ENCODE measurements around the gene VPS8. TPM values are rescaled to one million over a fixed set of nuclear protein-coding genes. Genes with fewer than 3 reads are reported as not detected.

VPS8 gene
- total and polyA plus RNA-seq, 2 donors (not counting 1 experiment from before 2014, with no cell fraction given) = 24.9 to 99.4 TPM

GRCh38 chr3:184965639-184966430 is 153.9 kb downstream of the VPS8 start:
- H3K27me3 ChIP-seq (ENCODE audit: control insufficient read depth, insufficient read depth, low read length) = no peaks in the 10 kb centered on the region

DNA sequence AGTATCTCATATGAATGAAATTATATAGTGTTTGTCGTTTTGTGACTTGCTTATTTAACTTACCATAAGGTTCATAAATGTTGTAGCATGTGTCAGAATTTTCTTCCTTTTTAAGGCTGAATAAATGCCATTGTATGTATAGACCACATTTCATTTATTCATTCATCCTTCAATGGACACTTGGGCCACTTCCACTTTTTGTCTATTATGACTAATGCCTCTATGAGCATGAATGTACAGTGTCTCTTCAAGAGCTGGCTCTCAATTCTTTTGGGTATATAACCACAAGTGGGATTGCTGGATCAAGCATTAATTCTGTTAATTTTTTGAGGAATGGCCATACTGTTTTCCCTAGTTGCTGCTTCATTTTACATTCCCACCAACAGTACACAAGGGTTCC is 156.1 kb downstream of the VPS8 start:
- Histone ChIP-seq H2AFZ (ENCODE audit: low read length) (no peak overlapping the region), H3K27ac (ENCODE audit: insufficient read depth, low read length) (no peak overlapping the region), H3K36me3 (ENCODE audit: control insufficient read depth, insufficient read depth, low read length) (no peaks in the 10 kb centered on the region), H3K4me2 (ENCODE audit: extremely low read depth, insufficient read depth, low read length) (no peak overlapping the region), H4K20me1 (ENCODE audit: control insufficient read depth, extremely low read depth, insufficient read depth, low read length) (no peaks in the 10 kb centered on the region), H3K4me1 (ENCODE audit: control insufficient read depth, extremely low read depth, insufficient read depth, low read length) (no peaks in the 10 kb centered on the region), H3K4me3 (replicated peaks in 1 of 4; ENCODE audit: control extremely low read depth in 1 of 4, insufficient read depth in 1 of 4, low read depth in 3 of 4, low read length in 4 of 4) (no peak overlapping the region), H3K27me3 (ENCODE audit: control insufficient read depth, insufficient read depth, low read length) (no peaks in the 10 kb centered on the region), H3K9me3 (ENCODE audit: control insufficient read depth, insufficient read depth, low read depth, low read length) (no peaks in the 10 kb centered on the region), H3K9ac (ENCODE audit: insufficient read depth, low read length) (no peak overlapping the region), H3K79me2 (ENCODE audit: control insufficient read depth, insufficient read depth, low read length) (no peaks in the 10 kb centered on the region)
- TF ChIP-seq EZH2 (IDR thresholded peaks at IDR 0.05; ENCODE audit: low read length, missing control alignments) = no peak
- TF ChIP-seq, protein P1, sequence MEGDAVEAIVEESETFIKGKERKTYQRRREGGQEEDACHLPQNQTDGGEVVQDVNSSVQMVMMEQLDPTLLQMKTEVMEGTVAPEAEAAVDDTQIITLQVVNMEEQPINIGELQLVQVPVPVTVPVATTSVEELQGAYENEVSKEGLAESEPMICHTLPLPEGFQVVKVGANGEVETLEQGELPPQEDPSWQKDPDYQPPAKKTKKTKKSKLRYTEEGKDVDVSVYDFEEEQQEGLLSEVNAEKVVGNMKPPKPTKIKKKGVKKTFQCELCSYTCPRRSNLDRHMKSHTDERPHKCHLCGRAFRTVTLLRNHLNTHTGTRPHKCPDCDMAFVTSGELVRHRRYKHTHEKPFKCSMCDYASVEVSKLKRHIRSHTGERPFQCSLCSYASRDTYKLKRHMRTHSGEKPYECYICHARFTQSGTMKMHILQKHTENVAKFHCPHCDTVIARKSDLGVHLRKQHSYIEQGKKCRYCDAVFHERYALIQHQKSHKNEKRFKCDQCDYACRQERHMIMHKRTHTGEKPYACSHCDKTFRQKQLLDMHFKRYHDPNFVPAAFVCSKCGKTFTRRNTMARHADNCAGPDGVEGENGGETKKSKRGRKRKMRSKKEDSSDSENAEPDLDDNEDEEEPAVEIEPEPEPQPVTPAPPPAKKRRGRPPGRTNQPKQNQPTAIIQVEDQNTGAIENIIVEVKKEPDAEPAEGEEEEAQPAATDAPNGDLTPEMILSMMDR (conservative IDR thresholded peaks at IDR 0.05 in 1 of 2, IDR thresholded peaks at IDR 0.05 in 1 of 2; ENCODE audit: low read depth in 1 of 2, low read length in 2 of 2) = no peak
- peak in 1 of 2 donors; percentile 6 for DNase-seq (ENCODE audit: low read depth in 2 of 2)

More at GRCh38 chr3:184965639-184966430, 153.9 kb downstream of the VPS8 start:
- TF ChIP-seq EZH2 (IDR thresholded peaks at IDR 0.05; ENCODE audit: low read length, missing control alignments) = no peak
- TF ChIP-seq, protein P1 (conservative IDR thresholded peaks at IDR 0.05 in 1 of 2, IDR thresholded peaks at IDR 0.05 in 1 of 2; ENCODE audit: low read depth in 1 of 2, low read length in 2 of 2) = no peak
- no peak overlapping the region for H3K4me3 ChIP-seq (replicated peaks in 1 of 4; ENCODE audit: control extremely low read depth in 1 of 4, insufficient read depth in 1 of 4, low read depth in 3 of 4, low read length in 4 of 4)
- DNase-seq (ENCODE audit: low read depth in 2 of 2) = no peak
- H3K9me3 ChIP-seq (ENCODE audit: control insufficient read depth, insufficient read depth, low read depth, low read length) = no peaks in the 10 kb centered on the region
- H3K79me2 ChIP-seq (ENCODE audit: control insufficient read depth, insufficient read depth, low read length) = no peaks in the 10 kb centered on the region
- no peaks in the 10 kb centered on the region for H3K4me1 ChIP-seq (ENCODE audit: control insufficient read depth, extremely low read depth, insufficient read depth, low read length)
- no peaks in the 10 kb centered on the region for H4K20me1 ChIP-seq (ENCODE audit: control insufficient read depth, extremely low read depth, insufficient read depth, low read length)
- no peak overlapping the region for H2AFZ ChIP-seq (ENCODE audit: low read length)
- H3K36me3 ChIP-seq (ENCODE audit: control insufficient read depth, insufficient read depth, low read length) = no peaks in the 10 kb centered on the region
- no peak overlapping the region for H3K27ac ChIP-seq (ENCODE audit: insufficient read depth, low read length)
- no peak overlapping the region for H3K9ac ChIP-seq (ENCODE audit: insufficient read depth, low read length)
- no peak overlapping the region for H3K4me2 ChIP-seq (ENCODE audit: extremely low read depth, insufficient read depth, low read length)

GRCh38 chr3:184970186-184970585 is 158.2 kb downstream of the VPS8 start:
- Histone ChIP-seq H2AFZ (ENCODE audit: low read length) (no peak overlapping the region), H3K27me3 (ENCODE audit: control insufficient read depth, insufficient read depth, low read length) (no peaks in the 10 kb centered on the region)

More at GRCh38 chr3:184970186-184970585, 158.2 kb downstream of the VPS8 start:
- no peaks in the 10 kb centered on the region for H3K9me3 ChIP-seq (ENCODE audit: control insufficient read depth, insufficient read depth, low read depth, low read length)
- H4K20me1 ChIP-seq (ENCODE audit: control insufficient read depth, extremely low read depth, insufficient read depth, low read length) = no peaks in the 10 kb centered on the region
- H3K79me2 ChIP-seq (ENCODE audit: control insufficient read depth, insufficient read depth, low read length) = no peaks in the 10 kb centered on the region
- H3K4me2 ChIP-seq (ENCODE audit: extremely low read depth, insufficient read depth, low read length) = no peak overlapping the region
- no peak overlapping the region for H3K27ac ChIP-seq (ENCODE audit: insufficient read depth, low read length)
- H3K4me3 ChIP-seq (replicated peaks in 1 of 4; ENCODE audit: control extremely low read depth in 1 of 4, insufficient read depth in 1 of 4, low read depth in 3 of 4, low read length in 4 of 4) = no peak overlapping the region
- H3K36me3 ChIP-seq (ENCODE audit: control insufficient read depth, insufficient read depth, low read length) = no peaks in the 10 kb centered on the region
- TF ChIP-seq, protein P1 (conservative IDR thresholded peaks at IDR 0.05 in 1 of 2, IDR thresholded peaks at IDR 0.05 in 1 of 2; ENCODE audit: low read depth in 1 of 2, low read length in 2 of 2) = no peak
- TF ChIP-seq EZH2 (IDR thresholded peaks at IDR 0.05; ENCODE audit: low read length, missing control alignments) = no peak
- H3K9ac ChIP-seq (ENCODE audit: insufficient read depth, low read length) = no peak overlapping the region
- no peak for DNase-seq (ENCODE audit: low read depth in 2 of 2)
- H3K4me1 ChIP-seq (ENCODE audit: control insufficient read depth, extremely low read depth, insufficient read depth, low read length) = no peaks in the 10 kb centered on the region
